Ishikawa (cell line): ENCODE data around the gene MLLT3.

Experiments used
- CEBPB ChIP-seq: IDR thresholded peaks from 2 replicates; pipeline ENCODE4 v1.6.1; 2012
- EGR1 ChIP-seq: IDR thresholded peaks from 2 replicates; pipeline ENCODE4 v1.6.1; 2012
- EP300 ChIP-seq: IDR thresholded peaks from 2 replicates; pipeline ENCODE4 v1.6.1; 2012; ENCODE audit warnings: borderline replicate concordance
- MAX ChIP-seq: IDR thresholded peaks from 2 replicates; pipeline ENCODE4 v1.6.1; 2012
- NFIC ChIP-seq: IDR thresholded peaks from 2 replicates; pipeline ENCODE4 v1.6.1; 2012
- RAD21 ChIP-seq: IDR thresholded peaks from 2 replicates; pipeline ENCODE4 v1.6.1; 2012; ENCODE audit warnings: low read depth
- REST ChIP-seq: IDR thresholded peaks from 2 replicates; pipeline ENCODE4 v1.6.1; 2012; ENCODE audit warnings: low read depth, mild to moderate bottlenecking
- TAF1 ChIP-seq: IDR thresholded peaks from 2 replicates; pipeline ENCODE4 v1.6.1; 2012; ENCODE audit warnings: low read depth, mild to moderate bottlenecking
- TF ChIP-seq, protein P1 (sequence below): IDR thresholded peaks from 2 replicates; pipeline ENCODE4 v1.6.1; 2012

DNA sequence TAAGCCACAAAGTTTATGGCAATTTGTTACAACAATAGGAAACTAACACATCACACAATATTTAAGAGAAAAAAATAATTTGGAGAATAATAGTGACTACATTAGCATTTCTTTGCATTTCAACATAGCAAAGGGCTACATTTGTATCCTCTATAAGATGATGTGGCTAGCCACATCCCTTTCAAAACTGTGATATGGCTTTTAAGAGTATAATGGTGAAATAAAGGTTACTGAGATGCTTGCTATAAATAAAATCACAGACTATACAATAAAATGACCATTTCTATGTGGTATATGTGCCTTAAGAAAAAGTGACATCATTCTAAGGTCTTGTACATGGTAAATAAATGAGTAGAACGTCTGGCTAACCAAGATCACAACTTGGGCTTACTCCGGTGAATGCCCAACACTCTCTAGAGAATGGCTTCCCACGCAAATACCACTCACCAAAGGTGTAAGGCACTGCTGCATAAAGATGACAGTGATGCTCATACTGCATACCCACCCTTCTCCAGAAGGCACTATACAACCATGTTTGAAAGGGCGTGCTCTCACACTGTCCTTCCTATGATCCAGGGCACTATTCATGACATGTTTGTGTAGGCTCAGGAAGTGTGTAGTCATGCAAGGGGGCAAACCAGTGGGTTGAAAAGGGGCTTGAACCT, 286.5 kb downstream of the MLLT3 start:
- TF ChIP-seq EGR1 (no peak), EP300 (no peak), NFIC (no peak), REST (no peak), RAD21 (no peak), CEBPB (no peak), TAF1 (no peak), MAX (no peak)
- TF ChIP-seq, protein P1, sequence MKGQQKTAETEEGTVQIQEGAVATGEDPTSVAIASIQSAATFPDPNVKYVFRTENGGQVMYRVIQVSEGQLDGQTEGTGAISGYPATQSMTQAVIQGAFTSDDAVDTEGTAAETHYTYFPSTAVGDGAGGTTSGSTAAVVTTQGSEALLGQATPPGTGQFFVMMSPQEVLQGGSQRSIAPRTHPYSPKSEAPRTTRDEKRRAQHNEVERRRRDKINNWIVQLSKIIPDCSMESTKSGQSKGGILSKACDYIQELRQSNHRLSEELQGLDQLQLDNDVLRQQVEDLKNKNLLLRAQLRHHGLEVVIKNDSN = no peak
